HepG2 (cell line): ENCODE data around the gene FITM2. TPM values are rescaled to one million over a fixed set of nuclear protein-coding genes. Genes with fewer than 3 reads are reported as not detected.

Experiments
- CREBL2 ChIP-seq: sonication (generic); formaldehyde crosslinking; IDR thresholded peaks from 2 replicates; pipeline ENCODE4 v1.8.1; 2023; ENCODE audit warnings: missing genetic modification reagents, mild to moderate bottlenecking, borderline replicate concordance
- ELF1 ChIP-seq: sonication (generic); formaldehyde crosslinking; IDR thresholded peaks from 2 replicates; pipeline ENCODE4 v1.4.0; 2020; ENCODE audit warnings: missing genetic modification reagents
- ETV5 ChIP-seq: IDR thresholded peaks from 2 replicates; pipeline ENCODE4 v1.6.1; 2018; ENCODE audit warnings: missing biosample characterization, missing genetic modification reagents, inconsistent platforms, borderline replicate concordance
- GPBP1L1 ChIP-seq: sonication (generic); formaldehyde crosslinking; IDR thresholded peaks from 2 replicates; pipeline ENCODE4 v1.5.0; 2020; ENCODE audit warnings: mild to moderate bottlenecking, missing genetic modification reagents
- HCFC1 ChIP-seq: fragments of 150-350 bp; IDR thresholded peaks from 2 replicates; pipeline ENCODE4 v1.6.1; 2014; ENCODE audit warnings: low read depth, low read length
- HNF4A ChIP-seq: sonication (generic); formaldehyde crosslinking; IDR thresholded peaks from 2 replicates; pipeline ENCODE4 v1.4.0; 2020; ENCODE audit warnings: missing genetic modification reagents
- KAT7 ChIP-seq: IDR thresholded peaks from 2 replicates; pipeline ENCODE4 v1.6.1; 2018; ENCODE audit warnings: borderline replicate concordance, missing compliant biosample characterization
- PAXIP1 ChIP-seq: sonication (generic); formaldehyde crosslinking; conservative IDR thresholded peaks from 2 replicates; pipeline ENCODE4 v1.4.0; 2020; ENCODE audit warnings: mild to moderate bottlenecking, missing genetic modification reagents, moderate library complexity
- SIX4 ChIP-seq: sonication (generic); formaldehyde crosslinking; IDR thresholded peaks from 2 replicates; pipeline ENCODE4 v1.4.0; 2020; ENCODE audit warnings: missing genetic modification reagents
- SNAPC4 ChIP-seq: sonication (generic); formaldehyde crosslinking; IDR thresholded peaks from 2 replicates; pipeline ENCODE4 v1.4.0; 2020; ENCODE audit warnings: mild to moderate bottlenecking, missing genetic modification reagents
- TEAD3 ChIP-seq: optimal IDR thresholded peaks from 2 replicates; pipeline ENCODE3; 2016; ENCODE audit warnings: borderline replicate concordance
- THAP9 ChIP-seq: sonication (generic); formaldehyde crosslinking; IDR thresholded peaks from 2 replicates; pipeline ENCODE4; 2020; ENCODE audit warnings: missing genetic modification reagents, mild to moderate bottlenecking, borderline replicate concordance
- ZBTB38 ChIP-seq: sonication (generic); formaldehyde crosslinking; IDR thresholded peaks from 2 replicates; pipeline ENCODE4 v1.5.1; 2020; ENCODE audit warnings: mild to moderate bottlenecking, missing genetic modification reagents
- ZNF138 ChIP-seq: sonication (generic); formaldehyde crosslinking; IDR thresholded peaks from 2 replicates; pipeline ENCODE4 v1.5.0; 2020; ENCODE audit warnings: mild to moderate bottlenecking, low read depth, missing genetic modification reagents
- ZNF292 ChIP-seq: sonication (generic); formaldehyde crosslinking; IDR thresholded peaks from 2 replicates; pipeline ENCODE4 v1.8.1; 2022; ENCODE audit warnings: mild to moderate bottlenecking, low read depth, missing genetic modification reagents, borderline replicate concordance
- ZNF331 ChIP-seq: sonication (generic); formaldehyde crosslinking; IDR thresholded peaks from 2 replicates; pipeline ENCODE4 v1.4.0; 2020; ENCODE audit warnings: missing genetic modification reagents
- ZNF549 ChIP-seq: sonication (generic); formaldehyde crosslinking; IDR thresholded peaks from 2 replicates; pipeline ENCODE4 v1.5.0; 2020; ENCODE audit warnings: missing genetic modification reagents
- ZNF773 ChIP-seq: sonication (generic); formaldehyde crosslinking; IDR thresholded peaks from 2 replicates; pipeline ENCODE4 v1.4.0; 2020; ENCODE audit warnings: missing genetic modification reagents, borderline replicate concordance
- polyA plus RNA-seq, 8 experiments: library from polyadenylated mRNA; depleted of rRNA in 3 of 8; stranded (reverse) in 7 of 8; unstranded in 1 of 8; fragments of >200 nt; fragmentation: Illumina TruSeq in 4 of 8; extraction: Trizol in 4 of 8; gene quantifications; 2 replicates each; pipeline versions ENCODE4 v1.2.1 to v1.2.3, GENCODE V29; 2011 to 2016; ENCODE audit warnings: low read depth in 4 of 8, missing spikeins in 1 of 8, mixed read lengths in 1 of 8; ENCODE audit not compliant: insufficient read depth in 1 of 8
- total RNA-seq, 5 experiments: library from RNA; depleted of rRNA; stranded (reverse); fragments of >200 nt; fragmentation: Illumina TruSeq; extraction: Trizol; gene quantifications; 2 replicates each; pipeline ENCODE4 v1.2.3, GENCODE V29; 2016; ENCODE audit warnings: low read depth in 1 of 5

Gene FITM2
- total and polyA plus RNA-seq, 2 of the 13 experiments (the other 11 are each of a cell fraction or from before 2014, with no cell fraction given): 9.6 to 24.5 TPM

- TF ChIP-seq ZNF292 (CRISPR knock-in tag) (peak; percentile 53; the same call in 1 of the 2 replicates), ETV5 (CRISPR knock-in tag) (peak; percentile 66; the same call in 1 of the 2 replicates), ZNF773 (CRISPR knock-in tag) (no peak), SIX4 (CRISPR knock-in tag) (no peak), ZNF549 (CRISPR knock-in tag) (peak; percentile 97), HNF4A (CRISPR knock-in tag) (peak; percentile 89), KAT7 (no peak), ELF1 (CRISPR knock-in tag) (no peak), SNAPC4 (no peak), ZBTB38 (CRISPR knock-in tag) (no peak), TEAD3 (CRISPR knock-in tag) (peak; percentile 67), THAP9 (CRISPR knock-in tag) (no peak), PAXIP1 (CRISPR knock-in tag) (peak; percentile 60; the same call in 1 of the 2 replicates), ZNF331 (CRISPR knock-in tag) (peak; percentile 34; the same call in 1 of the 2 replicates), ZNF138 (no peak), GPBP1L1 (CRISPR knock-in tag) (no peak), HCFC1 (no peak), CREBL2 (CRISPR knock-in tag) (no peak)
Observed at GRCh38 chr20:44282192-44282591, 28.8 kb downstream of the FITM2 start (continued).
